ENCODE measurements around the gene B4GALT3.

DNA sequence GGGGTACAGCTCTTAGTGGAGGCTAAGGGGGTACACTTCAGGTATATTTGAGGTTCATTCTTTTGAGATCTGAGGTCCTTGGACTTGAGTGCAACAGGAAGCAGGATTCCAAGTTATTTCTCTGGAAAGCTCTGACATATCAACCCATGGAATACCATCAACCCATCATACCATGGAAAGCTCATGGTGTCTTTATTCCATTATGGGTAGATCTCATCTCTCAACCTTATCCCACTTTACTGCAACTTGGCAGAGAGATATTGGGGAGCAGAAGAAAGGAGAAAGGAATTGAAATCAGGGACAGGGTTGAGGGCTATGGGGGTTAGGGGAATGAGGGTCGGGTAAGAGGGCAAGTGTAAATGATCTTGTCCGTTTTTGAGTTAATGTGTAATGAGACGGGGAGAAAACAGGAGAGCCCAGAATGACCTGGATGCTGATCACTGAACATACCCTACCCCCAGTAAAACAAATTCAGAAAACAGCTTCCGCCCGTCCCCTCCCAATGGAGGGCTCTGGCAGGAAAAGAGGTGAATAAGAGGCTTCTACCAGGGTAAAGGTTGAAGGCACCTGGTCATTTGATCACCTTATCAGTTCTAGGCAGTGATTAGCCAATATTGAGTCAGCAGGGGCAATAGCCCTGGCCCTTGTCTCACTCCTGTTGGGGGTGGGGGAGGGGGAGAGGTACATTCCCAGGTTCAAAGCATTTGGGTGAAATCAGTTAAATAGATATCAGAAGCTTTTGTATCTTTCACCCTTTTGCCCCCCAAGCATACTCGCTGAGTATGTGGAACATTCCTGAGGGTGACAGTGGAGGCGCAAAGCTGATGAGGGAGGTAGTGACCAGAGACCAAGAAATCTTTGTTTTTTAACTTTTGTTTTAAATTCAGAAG, 46.7 kb upstream of the B4GALT3 start:
- TF ChIP-seq GTF2A2 (tag; IDR thresholded peaks at IDR 0.05) (no peak), CHD1 (IDR thresholded peaks at IDR 0.05; ENCODE audit: low read length) (no peak), ZNF75A (CRISPR knock-in tag; IDR thresholded peaks at IDR 0.05) (no peak), TCF3 (CRISPR knock-in tag; IDR thresholded peaks at IDR 0.05) (no peak), LARP7 (IDR thresholded peaks at IDR 0.05) (no peak), CBX8 (IDR thresholded peaks at IDR 0.05; ENCODE audit: borderline replicate concordance, extremely low read depth, low read depth, low read length, poor library complexity, severe bottlenecking) (no peak), SIN3A (IDR thresholded peaks at IDR 0.05; ENCODE audit: borderline replicate concordance in 2 of 2, control insufficient read depth in 1 of 2, low read depth in 2 of 2, low read length in 2 of 2) (no peak), ZFP36 (IDR thresholded peaks at IDR 0.05; ENCODE audit: low read depth, low read length, partially characterized antibody) (no peak)
- TF ChIP-seq, protein P1, sequence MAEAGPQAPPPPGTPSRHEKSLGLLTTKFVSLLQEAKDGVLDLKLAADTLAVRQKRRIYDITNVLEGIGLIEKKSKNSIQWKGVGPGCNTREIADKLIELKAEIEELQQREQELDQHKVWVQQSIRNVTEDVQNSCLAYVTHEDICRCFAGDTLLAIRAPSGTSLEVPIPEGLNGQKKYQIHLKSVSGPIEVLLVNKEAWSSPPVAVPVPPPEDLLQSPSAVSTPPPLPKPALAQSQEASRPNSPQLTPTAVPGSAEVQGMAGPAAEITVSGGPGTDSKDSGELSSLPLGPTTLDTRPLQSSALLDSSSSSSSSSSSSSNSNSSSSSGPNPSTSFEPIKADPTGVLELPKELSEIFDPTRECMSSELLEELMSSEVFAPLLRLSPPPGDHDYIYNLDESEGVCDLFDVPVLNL (CRISPR knock-in tag; IDR thresholded peaks at IDR 0.05; ENCODE audit: low read depth): no peak
- TF ChIP-seq, protein P2, sequence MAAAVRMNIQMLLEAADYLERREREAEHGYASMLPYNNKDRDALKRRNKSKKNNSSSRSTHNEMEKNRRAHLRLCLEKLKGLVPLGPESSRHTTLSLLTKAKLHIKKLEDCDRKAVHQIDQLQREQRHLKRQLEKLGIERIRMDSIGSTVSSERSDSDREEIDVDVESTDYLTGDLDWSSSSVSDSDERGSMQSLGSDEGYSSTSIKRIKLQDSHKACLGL (CRISPR knock-in tag; IDR thresholded peaks at IDR 0.05; ENCODE audit: borderline replicate concordance, poor library complexity, severe bottlenecking): no peak
- TF ChIP-seq, protein P3, sequence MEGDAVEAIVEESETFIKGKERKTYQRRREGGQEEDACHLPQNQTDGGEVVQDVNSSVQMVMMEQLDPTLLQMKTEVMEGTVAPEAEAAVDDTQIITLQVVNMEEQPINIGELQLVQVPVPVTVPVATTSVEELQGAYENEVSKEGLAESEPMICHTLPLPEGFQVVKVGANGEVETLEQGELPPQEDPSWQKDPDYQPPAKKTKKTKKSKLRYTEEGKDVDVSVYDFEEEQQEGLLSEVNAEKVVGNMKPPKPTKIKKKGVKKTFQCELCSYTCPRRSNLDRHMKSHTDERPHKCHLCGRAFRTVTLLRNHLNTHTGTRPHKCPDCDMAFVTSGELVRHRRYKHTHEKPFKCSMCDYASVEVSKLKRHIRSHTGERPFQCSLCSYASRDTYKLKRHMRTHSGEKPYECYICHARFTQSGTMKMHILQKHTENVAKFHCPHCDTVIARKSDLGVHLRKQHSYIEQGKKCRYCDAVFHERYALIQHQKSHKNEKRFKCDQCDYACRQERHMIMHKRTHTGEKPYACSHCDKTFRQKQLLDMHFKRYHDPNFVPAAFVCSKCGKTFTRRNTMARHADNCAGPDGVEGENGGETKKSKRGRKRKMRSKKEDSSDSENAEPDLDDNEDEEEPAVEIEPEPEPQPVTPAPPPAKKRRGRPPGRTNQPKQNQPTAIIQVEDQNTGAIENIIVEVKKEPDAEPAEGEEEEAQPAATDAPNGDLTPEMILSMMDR (IDR thresholded peaks at IDR 0.05 in 2 of 3, conservative IDR thresholded peaks at IDR 0.05 in 1 of 3; ENCODE audit: insufficient read depth in 2 of 3, low read depth in 1 of 3, low read length in 3 of 3): no peak

Data from K562 (cell line).